Neural progenitor cell (in vitro differentiated cells): ENCODE results near the gene UEVLD. TPM values are rescaled to one million over a fixed set of nuclear protein-coding genes. Genes with fewer than 3 reads are reported as not detected.

Source experiments
- DNase-seq: peaks from one replicate; pipeline ENCODE4 v3.0.0-alpha.2; 2016; ENCODE audit warnings: low spot score
- H2AFZ ChIP-seq: fragments of 200-600 bp; sonication (generic); replicated peaks from 2 replicates; pipeline ENCODE4 v1.6.1; 2016; ENCODE audit warnings: antibody characterized with exemption
- H3F3A ChIP-seq: fragments of 200-600 bp; sonication (generic); 2 replicates; pipeline ENCODE4 v1.6.1; 2016; ENCODE audit warnings: antibody characterized with exemption, low read depth
- H3K27ac ChIP-seq: fragments of 200-600 bp; sonication (generic); 2 replicates; pipeline ENCODE4 v1.5.1; 2016; ENCODE audit warnings: mild to moderate bottlenecking
- H3K27me3 ChIP-seq: fragments of 200-600 bp; sonication (generic); 2 replicates; pipeline ENCODE4 v1.6.1; 2016; ENCODE audit warnings: mild to moderate bottlenecking, moderate library complexity
- H3K36me3 ChIP-seq: fragments of 200-600 bp; sonication (generic); 2 replicates; pipeline ENCODE4 v1.5.1; 2016
- H3K4me1 ChIP-seq: fragments of 200-600 bp; sonication (generic); 2 replicates; pipeline ENCODE4 v1.6.1; 2016; ENCODE audit warnings: mixed run types
- H3K4me2 ChIP-seq: fragments of 200-600 bp; sonication (generic); 2 replicates; pipeline ENCODE4 v1.6.1; 2016
- H3K4me3 ChIP-seq: fragments of 200-600 bp; sonication (generic); 2 replicates; pipeline ENCODE4 v1.5.1; 2016
- H3K79me2 ChIP-seq: fragments of 200-600 bp; sonication (generic); 2 replicates; pipeline ENCODE4 v1.6.1; 2016; ENCODE audit warnings: low read depth
- H3K9ac ChIP-seq: fragments of 200-600 bp; sonication (generic); 2 replicates; pipeline ENCODE4 v1.6.1; 2016
- H3K9me3 ChIP-seq: fragments of 200-600 bp; sonication (generic); 2 replicates; pipeline ENCODE4 v1.5.1; 2016; ENCODE audit warnings: low read depth
- H4K20me1 ChIP-seq: fragments of 200-600 bp; sonication (generic); 2 replicates; pipeline ENCODE4 v1.6.1; 2016; ENCODE audit warnings: low read depth
- H3K27ac Mint-ChIP-seq: 3 replicates; pipeline ENCODE4 v1.8.0; 2021; ENCODE audit warnings: mixed read lengths
- H3K27me3 Mint-ChIP-seq: 2 replicates; pipeline ENCODE4 v1.8.0; 2022; ENCODE audit warnings: low read depth, mild to moderate bottlenecking, inconsistent platforms, moderate library complexity, mixed read lengths; ENCODE audit not compliant: insufficient read depth
- H3K36me3 Mint-ChIP-seq: 3 replicates; pipeline ENCODE4 v1.8.0; 2021; ENCODE audit warnings: mixed read lengths
- H3K4me1 Mint-ChIP-seq: 3 replicates; pipeline ENCODE4 v1.8.0; 2021; ENCODE audit warnings: mixed read lengths
- H3K4me3 Mint-ChIP-seq: 3 replicates; pipeline ENCODE4 v1.8.0; 2021; ENCODE audit warnings: mild to moderate bottlenecking, moderate library complexity, mixed read lengths
- H3K9me3 Mint-ChIP-seq: 3 replicates; pipeline ENCODE4 v1.8.0; 2020; ENCODE audit warnings: mixed read lengths
- CTCF ChIP-seq: fragments of 200-600 bp; sonication (generic); IDR thresholded peaks from 2 replicates; pipeline ENCODE4 v1.5.1; 2017; ENCODE audit warnings: antibody characterized with exemption, mild to moderate bottlenecking
- EZH2 ChIP-seq: fragments of 200-600 bp; sonication (generic); IDR thresholded peaks from 2 replicates; pipeline ENCODE4 v1.6.1; 2017; ENCODE audit warnings: antibody characterized with exemption, mild to moderate bottlenecking, moderate library complexity
- EZH2phosphoT487 ChIP-seq: fragments of 200-600 bp; sonication (generic); IDR thresholded peaks from 2 replicates; pipeline ENCODE4 v1.6.1; 2017; ENCODE audit warnings: antibody characterized with exemption
- total RNA-seq: library from RNA; depleted of rRNA; stranded (reverse); fragments of >200 nt; gene quantifications from 2 replicates; pipeline ENCODE4 v1.2.3, GENCODE V29; 2015; ENCODE audit warnings: low replicate concordance

The UEVLD gene
- total RNA-seq, 1 donor from 2014 or later: 20.4 TPM

- TF ChIP-seq EZH2phosphoT487 (no peak), EZH2 (no peak), CTCF (no peak)
- no peak overlapping the region for H3K27ac Mint-ChIP-seq
- H3K4me2 ChIP-seq: no peak overlapping the region
Observed at GRCh38 chr11:18618342-18619025, 29.9 kb upstream of the UEVLD start.

GRCh38 chr11:18617688-18618341, 29.3 kb upstream of the UEVLD start:
- no peak overlapping the region for H2AFZ ChIP-seq
- Mint-ChIP-seq H3K4me1 (no peaks in the 10 kb centered on the region), H3K36me3 (peaks cover 11% of the 10 kb centered on the region), H3K27ac (no peak overlapping the region), H3K4me3 (no peak overlapping the region), H3K27me3 (no peaks in the 10 kb centered on the region), H3K9me3 (no peaks in the 10 kb centered on the region)
- no peaks in the 10 kb centered on the region for H3K9me3 ChIP-seq
- H3K4me3 ChIP-seq: no peak overlapping the region
- no peak overlapping the region for H3K4me2 ChIP-seq
- H4K20me1 ChIP-seq: no peaks in the 10 kb centered on the region
- peaks cover 55% of the 10 kb centered on the region for H3K79me2 ChIP-seq
- no peaks in the 10 kb centered on the region for H3K4me1 ChIP-seq
- DNase-seq: no peak
- TF ChIP-seq CTCF: no peak
- no peak for TF ChIP-seq EZH2phosphoT487
- TF ChIP-seq EZH2: no peak
- no peaks in the 10 kb centered on the region for H3F3A ChIP-seq
- H3K27me3 ChIP-seq: no peaks in the 10 kb centered on the region
- no peak overlapping the region for H3K9ac ChIP-seq
- no peaks in the 10 kb centered on the region for H3K36me3 ChIP-seq
- H3K27ac ChIP-seq: no peak overlapping the region

More at GRCh38 chr11:18618342-18619025, 29.9 kb upstream of the UEVLD start:
- no peaks in the 10 kb centered on the region for H3K4me1 ChIP-seq
- no peak for DNase-seq
- H3K4me3 ChIP-seq: no peak overlapping the region
- H3K9me3 ChIP-seq: no peaks in the 10 kb centered on the region
- Mint-ChIP-seq H3K36me3 (peaks cover 10% of the 10 kb centered on the region), H3K9me3 (no peaks in the 10 kb centered on the region), H3K4me3 (no peak overlapping the region), H3K27me3 (no peaks in the 10 kb centered on the region), H3K4me1 (no peaks in the 10 kb centered on the region)
- H3K79me2 ChIP-seq: peaks cover 61% of the 10 kb centered on the region
- H3K9ac ChIP-seq: no peak overlapping the region
- no peaks in the 10 kb centered on the region for H3F3A ChIP-seq
- H4K20me1 ChIP-seq: no peaks in the 10 kb centered on the region
- H3K36me3 ChIP-seq: no peaks in the 10 kb centered on the region
- no peak overlapping the region for H3K27ac ChIP-seq
- no peaks in the 10 kb centered on the region for H3K27me3 ChIP-seq
- no peak overlapping the region for H2AFZ ChIP-seq

DNA sequence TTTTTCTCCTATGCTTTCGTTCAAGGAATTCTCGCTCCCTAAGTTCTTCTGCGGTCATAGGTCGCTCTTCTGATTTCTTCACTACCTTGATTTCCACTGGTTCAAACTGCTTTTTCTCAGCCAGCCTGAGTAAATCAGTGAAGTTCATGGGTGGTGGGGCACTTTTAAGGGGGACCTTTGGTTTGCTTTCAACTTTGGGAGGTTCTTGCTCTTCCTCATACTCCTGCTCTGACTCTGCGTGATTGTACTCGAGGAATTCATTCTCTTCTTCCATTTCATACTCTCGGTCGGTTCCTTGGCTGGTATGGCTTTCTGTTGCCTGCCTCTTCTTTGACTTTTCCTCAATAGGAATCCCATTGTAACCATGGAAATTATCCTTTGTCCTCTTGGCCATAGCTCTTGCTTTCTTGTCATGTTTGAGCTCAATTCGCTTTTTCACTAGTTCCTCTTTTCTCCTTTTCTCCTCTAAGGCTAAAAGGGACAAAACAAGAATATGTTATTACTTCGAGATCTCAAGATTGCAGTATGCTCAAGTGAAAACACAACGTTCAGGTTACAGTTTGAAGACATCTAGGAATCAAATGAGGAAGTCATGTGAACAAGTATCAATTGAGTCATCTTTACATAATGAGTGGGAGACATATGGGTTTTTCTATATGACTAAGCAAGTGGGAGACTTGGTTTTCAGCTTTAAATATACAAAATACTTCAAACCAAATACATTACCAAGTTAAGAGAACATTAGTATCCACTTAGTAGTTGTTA, 27.3 kb upstream of the UEVLD start:
- Histone ChIP-seq H3F3A (no peaks in the 10 kb centered on the region), H2AFZ (no peak overlapping the region), H3K4me2 (no peak overlapping the region), H3K4me1 (no peaks in the 10 kb centered on the region), H3K36me3 (peaks cover 4% of the 10 kb centered on the region), H3K9me3 (no peaks in the 10 kb centered on the region), H3K9ac (no peak overlapping the region), H3K79me2 (peaks cover 37% of the 10 kb centered on the region), H3K27me3 (no peaks in the 10 kb centered on the region), H3K4me3 (no peak overlapping the region), H4K20me1 (no peaks in the 10 kb centered on the region), H3K27ac (no peak overlapping the region)
- DNase-seq: no peak
- Mint-ChIP-seq H3K36me3 (peaks cover 11% of the 10 kb centered on the region), H3K4me3 (no peak overlapping the region), H3K4me1 (no peaks in the 10 kb centered on the region), H3K27ac (no peak overlapping the region), H3K9me3 (no peaks in the 10 kb centered on the region), H3K27me3 (no peaks in the 10 kb centered on the region)
- TF ChIP-seq EZH2phosphoT487: no peak
- TF ChIP-seq CTCF: no peak
- TF ChIP-seq EZH2: no peak
